PC-9 (cell line): ENCODE data around the gene GLCCI1. TPM values are rescaled to one million over a fixed set of nuclear protein-coding genes. Genes with fewer than 3 reads are reported as not detected.

Experiments used
- Bru-seq: library from RNA; stranded (reverse); fragments of 400-500 nt; gene quantifications from one replicate; lab custom pipeline; 2021; lab: Mats Ljungman, UMichigan
- BruChase-seq, 2 experiments: library from RNA; stranded (reverse); fragments of 400-500 nt; gene quantifications; one replicate each; lab custom pipeline; 2021; lab: Mats Ljungman, UMichigan
- BruUV-seq: library from RNA; stranded (reverse); fragments of 400-500 nt; replicated peaks from 2 replicates; lab custom pipeline; 2021; lab: Mats Ljungman, UMichigan
- CTCF ChIA-PET: fragments of 300-600 bp; sonication (Branson Sonifier 250); formaldehyde crosslinking; loops from one replicate; lab custom pipeline; 2022; ENCODE audit warnings: antibody characterized with exemption; lab: Charles Lee
- POLR2A ChIA-PET: fragments of 300-600 bp; sonication (Branson Sonifier 250); formaldehyde crosslinking; loops from one replicate; lab custom pipeline; 2022; ENCODE audit warnings: antibody characterized with exemption; ENCODE audit not compliant: unreplicated experiment; lab: Charles Lee
- DNase-seq, 2 experiments: peaks; one replicate each; pipeline versions ENCODE4 v3.0.0 to v3.0.0-alpha.2; 2015 to 2022; ENCODE audit warnings: mixed read lengths in 1 of 2
- H2AFZ ChIP-seq: fragments of 200-600 bp; sonication (generic); 2 replicates; pipeline ENCODE4 v1.8.1; 2017; ENCODE audit warnings: antibody characterized with exemption
- H3F3A ChIP-seq: fragments of 200-600 bp; sonication (generic); 2 replicates; pipeline ENCODE4 v1.8.1; 2017; ENCODE audit warnings: antibody characterized with exemption, mild to moderate bottlenecking, low read depth; ENCODE audit not compliant: insufficient read depth
- H3K27ac ChIP-seq: fragments of 200-600 bp; sonication (generic); 2 replicates; pipeline ENCODE4 v1.6.1; 2016; ENCODE audit warnings: mixed run types
- H3K27me3 ChIP-seq: fragments of 200-600 bp; sonication (generic); 2 replicates; pipeline ENCODE4 v1.6.1; 2016; ENCODE audit warnings: low read depth, mixed run types; ENCODE audit not compliant: insufficient read depth
- H3K36me3 ChIP-seq: fragments of 200-600 bp; sonication (generic); 2 replicates; pipeline ENCODE4 v1.6.1; 2016; ENCODE audit warnings: low read depth, mixed run types
- H3K4me1 ChIP-seq: fragments of 200-600 bp; sonication (generic); replicated peaks from 2 replicates; pipeline ENCODE4 v1.6.1; 2016; ENCODE audit warnings: mixed run types; ENCODE audit not compliant: insufficient read depth
- H3K4me2 ChIP-seq: fragments of 200-600 bp; sonication (generic); 2 replicates; pipeline ENCODE4 v1.6.1; 2017; ENCODE audit warnings: mixed run types
- H3K4me3 ChIP-seq: fragments of 200-600 bp; sonication (generic); 2 replicates; pipeline ENCODE4 v1.6.1; 2016; ENCODE audit warnings: mixed run types
- H3K79me2 ChIP-seq: fragments of 200-600 bp; sonication (generic); 2 replicates; pipeline ENCODE4 v1.6.1; 2017; ENCODE audit warnings: low read depth, mixed run types
- H3K9me2 ChIP-seq: fragments of 200-600 bp; sonication (generic); 2 replicates; pipeline ENCODE4 v1.8.1; 2017; ENCODE audit warnings: mild to moderate bottlenecking; ENCODE audit not compliant: insufficient read depth
- H3K9me3 ChIP-seq: fragments of 200-600 bp; sonication (generic); 2 replicates; pipeline ENCODE4 v1.8.1; 2016; ENCODE audit warnings: low read depth; ENCODE audit not compliant: insufficient read depth
- H4K20me1 ChIP-seq: fragments of 200-600 bp; sonication (generic); 2 replicates; pipeline ENCODE4 v1.8.1; 2017; ENCODE audit not compliant: insufficient read depth
- CTCF ChIP-seq: fragments of 200-600 bp; sonication (generic); conservative IDR thresholded peaks from 2 replicates; pipeline ENCODE4 v1.6.1; 2017; ENCODE audit warnings: mixed run types, antibody characterized with exemption, mild to moderate bottlenecking, moderate library complexity
- EZH2 ChIP-seq: fragments of 200-600 bp; sonication (generic); IDR thresholded peaks from 2 replicates; pipeline ENCODE4 v1.8.0; 2017; ENCODE audit warnings: antibody characterized with exemption, low read depth
- intact Hi-C: fragments of 100-400 bp; cut with micrococcal nuclease; formaldehyde crosslinking; loops from one replicate; pipeline ENCODE4 v1.10.0; 2022; ENCODE audit not compliant: unreplicated experiment
- long read RNA-seq: library from polyadenylated mRNA; stranded (forward); transcript quantifications from one replicate; pipeline ENCODE4 v2.0.0, GENCODE V29; 2022
- total RNA-seq: library from RNA; stranded (reverse); gene quantifications from 2 replicates; pipeline ENCODE4 v1.2.3, GENCODE V29; 2021

The GLCCI1 gene
- total RNA-seq = 34.3 and 42.1 TPM in 2 replicates
- Bru-seq, nascent RNA = percentile 88 among the genes with signal in this experiment
- BruChase-seq, experiment 1, labeled RNA remaining after a 2-hour chase = percentile 96 among the genes with signal in this experiment
- percentile 76 among the genes with signal in this experiment for BruChase-seq, experiment 2, labeled RNA remaining after a 6-hour chase
- long read RNA-seq, partial matches to known transcripts = 0 of 12 reads
- long read RNA-seq, other reads (novel, unspliced or antisense) = 10 of 12 reads

GRCh38 chr7:7968544-7969305 is at the start of gene GLCCI1:
TSS of gene GLCCI1 (plus strand) at chr7:7968796. CDS start at chr7:7969351, 555 bp downstream.
- no peak for TF ChIP-seq EZH2
- no peak for TF ChIP-seq CTCF
- Histone ChIP-seq H3K4me3 (peak within 1 kb of the TSS; percentile 99), H3K4me1 (peaks cover 40% of the 10 kb centered on the region), H3K27ac (peak within 1 kb of the TSS; percentile 78), H3F3A (no peaks in the 10 kb centered on the region), H3K9me3 (no peaks in the 10 kb centered on the region), H4K20me1 (peaks cover 12% of the 10 kb centered on the region), H3K4me2 (peak within 1 kb of the TSS; percentile 89), H3K27me3 (no peaks in the 10 kb centered on the region), H3K79me2 (peaks cover 40% of the 10 kb centered on the region), H3K9me2 (no peaks in the 10 kb centered on the region), H3K36me3 (no peaks in the 10 kb centered on the region), H2AFZ (peak within 1 kb of the TSS; percentile 92)
- BruUV-seq = no TSS peak
- CTCF ChIA-PET = interaction anchor here (1.3 kb wide), 1 partner anchor 288 kb away, joined by 3 read pairs; no protein-coding TSS in a partner anchor
- DNase-seq = peak; percentile 95 to 99
- POLR2A ChIA-PET = interaction anchor here (0.6 to 1.1 kb wide), 6 partner anchors 137 to 377 kb away, joined by 3 to 10 read pairs (median 4); partner anchors contain the start of gene UMAD1
- intact Hi-C loops = loop anchor here (1.0 to 5.0 kb wide), 9 partner anchors 11 to 328 kb away; partner anchors contain the start of gene UMAD1

- no peak overlapping the region for H2AFZ ChIP-seq
- H3K9me3 ChIP-seq = no peaks in the 10 kb centered on the region
- H3K9me2 ChIP-seq = no peaks in the 10 kb centered on the region
- no TSS peak for BruUV-seq
- DNase-seq = no peak
- H3K36me3 ChIP-seq = no peaks in the 10 kb centered on the region
- no peaks in the 10 kb centered on the region for H3K4me1 ChIP-seq
- no peaks in the 10 kb centered on the region for H4K20me1 ChIP-seq
- H3F3A ChIP-seq = 0 out of 2 replicates have a peak, but pooled peaks cover under 1% of the 10 kb centered on the region
- no peak for TF ChIP-seq CTCF
- TF ChIP-seq EZH2 = no peak
- no peak overlapping the region for H3K4me3 ChIP-seq
- CTCF ChIA-PET = no interaction called here
- H3K4me2 ChIP-seq = no peak overlapping the region
- POLR2A ChIA-PET = interaction anchor here (0.6 to 0.7 kb wide), 2 partner anchors 81 to 90 kb away, joined by 3 read pairs; no protein-coding TSS in a partner anchor
- intact Hi-C loops = no loop called here
- H3K27me3 ChIP-seq = no peaks in the 10 kb centered on the region
- no peak overlapping the region for H3K27ac ChIP-seq
- H3K79me2 ChIP-seq = no peaks in the 10 kb centered on the region
These were observed 49.1 kb upstream of the GLCCI1 start for GRCh38 chr7:7919449-7919945.

- H2AFZ ChIP-seq = no peak overlapping the region
- no peak for DNase-seq
- H3K4me1 ChIP-seq = no peaks in the 10 kb centered on the region
- no peak overlapping the region for H3K4me3 ChIP-seq
- no peak for TF ChIP-seq EZH2
- TF ChIP-seq CTCF = no peak
- H3K79me2 ChIP-seq = no peaks in the 10 kb centered on the region
- ChIA-PET CTCF (no interaction called here), POLR2A (interaction anchor here (0.7 kb wide), 1 partner anchor 90 kb away, joined by 3 read pairs; no protein-coding TSS in a partner anchor)
- H3F3A ChIP-seq = no peaks in the 10 kb centered on the region
- BruUV-seq = no TSS peak
- intact Hi-C loops = no loop called here
- H3K36me3 ChIP-seq = no peaks in the 10 kb centered on the region
- H3K9me3 ChIP-seq = no peaks in the 10 kb centered on the region
- no peaks in the 10 kb centered on the region for H3K9me2 ChIP-seq
- no peaks in the 10 kb centered on the region for H3K27me3 ChIP-seq
- H3K27ac ChIP-seq = no peak overlapping the region
- H3K4me2 ChIP-seq = no peak overlapping the region
- H4K20me1 ChIP-seq = no peaks in the 10 kb centered on the region
These were observed 48.5 kb upstream of the GLCCI1 start for GRCh38 chr7:7920056-7920455.
